ENCODE measurements around the gene GSDMA. TPM values are rescaled to one million over a fixed set of nuclear protein-coding genes. Genes with fewer than 3 reads are reported as not detected.

GSDMA gene, protein sequence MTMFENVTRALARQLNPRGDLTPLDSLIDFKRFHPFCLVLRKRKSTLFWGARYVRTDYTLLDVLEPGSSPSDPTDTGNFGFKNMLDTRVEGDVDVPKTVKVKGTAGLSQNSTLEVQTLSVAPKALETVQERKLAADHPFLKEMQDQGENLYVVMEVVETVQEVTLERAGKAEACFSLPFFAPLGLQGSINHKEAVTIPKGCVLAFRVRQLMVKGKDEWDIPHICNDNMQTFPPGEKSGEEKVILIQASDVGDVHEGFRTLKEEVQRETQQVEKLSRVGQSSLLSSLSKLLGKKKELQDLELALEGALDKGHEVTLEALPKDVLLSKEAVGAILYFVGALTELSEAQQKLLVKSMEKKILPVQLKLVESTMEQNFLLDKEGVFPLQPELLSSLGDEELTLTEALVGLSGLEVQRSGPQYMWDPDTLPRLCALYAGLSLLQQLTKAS
- not detected in 5 replicates for total RNA-seq (2022; extraction: Qiagen RNA extraction; ENCODE audit: low read depth)

DNA sequence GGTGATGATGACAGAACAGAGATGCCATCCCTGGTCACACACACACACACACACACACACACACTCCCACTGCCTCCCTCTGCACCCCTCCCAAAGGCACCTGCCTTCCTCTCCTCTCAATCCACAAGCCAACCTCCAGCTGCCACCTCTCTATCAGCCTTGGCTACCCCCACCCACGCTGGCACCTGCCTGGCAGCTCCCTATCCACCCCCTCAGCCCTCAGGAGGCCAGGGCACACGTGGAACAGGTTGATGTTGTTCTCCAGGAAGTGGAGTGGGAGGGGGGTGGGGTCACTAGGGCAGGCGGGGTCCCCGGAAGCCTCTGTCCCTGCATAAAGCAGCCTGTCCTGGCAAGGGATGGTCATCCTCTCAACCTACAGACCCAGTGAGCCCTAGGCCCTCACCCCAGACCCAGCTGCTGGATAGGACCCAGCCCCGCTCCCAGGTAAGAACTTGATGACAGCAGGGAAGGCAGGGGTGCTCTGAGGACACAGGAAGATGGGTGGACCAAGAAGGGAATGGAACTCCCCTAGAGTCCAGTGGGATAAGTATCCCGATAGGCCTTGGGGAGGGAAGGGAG, at the start of gene GSDMA:
Gene GSDMA, plus strand, starts transcription at position 363 of the 579 bp plus-strand sequence. CDS start 2,684 bp downstream, outside the sequence.

DNA sequence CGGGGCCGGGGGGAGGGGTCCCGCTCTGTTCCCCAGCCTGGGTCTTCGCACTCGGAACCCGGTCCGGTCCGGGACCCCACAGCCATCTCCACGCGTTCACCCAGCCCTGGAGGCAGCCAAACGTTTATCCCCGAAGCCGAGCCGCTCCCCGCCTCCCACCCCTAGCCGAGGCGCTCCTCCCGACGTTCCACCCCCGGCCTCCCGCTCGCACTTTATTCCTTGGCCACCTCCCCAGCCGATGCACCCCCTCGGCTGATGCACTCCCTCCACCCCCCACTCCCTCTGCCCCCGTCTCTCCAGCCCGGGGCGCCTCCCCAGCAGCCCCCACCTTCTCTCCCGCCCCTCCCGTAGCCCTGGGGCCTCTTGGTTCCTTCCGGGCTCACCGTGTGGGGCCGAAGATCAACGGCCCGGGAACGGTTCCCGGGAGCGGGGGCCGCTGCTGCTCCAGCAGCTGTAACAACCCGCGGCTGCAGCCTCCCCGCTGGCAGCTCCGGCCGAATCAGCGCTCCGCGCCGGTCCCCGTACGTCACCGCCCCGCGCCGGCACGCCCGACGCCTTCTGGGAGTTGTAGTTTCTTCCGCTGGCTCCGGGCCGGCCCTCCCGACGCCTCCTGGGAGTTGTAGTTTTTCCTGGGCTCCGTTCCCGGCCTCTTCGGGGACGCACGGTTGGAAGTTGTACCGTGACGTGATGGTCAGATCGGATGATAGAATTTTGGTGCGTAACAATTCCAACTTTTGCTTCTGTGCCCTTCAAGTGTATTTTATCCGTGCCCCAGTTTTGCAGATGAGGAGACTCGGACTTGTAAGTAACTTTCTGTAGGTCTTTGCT, 35.5 kb upstream of the GSDMA start, which contains the start of the genes LRRC3C and ORMDL3:
Gene LRRC3C, plus strand, starts transcription at position 632 of the 828 bp plus-strand sequence. CDS start 13,792 bp downstream, outside the sequence.
Gene ORMDL3, minus strand, starts transcription at position 501 of the 828 bp plus-strand sequence. CDS start 3,398 bp downstream, outside the sequence.

DNA sequence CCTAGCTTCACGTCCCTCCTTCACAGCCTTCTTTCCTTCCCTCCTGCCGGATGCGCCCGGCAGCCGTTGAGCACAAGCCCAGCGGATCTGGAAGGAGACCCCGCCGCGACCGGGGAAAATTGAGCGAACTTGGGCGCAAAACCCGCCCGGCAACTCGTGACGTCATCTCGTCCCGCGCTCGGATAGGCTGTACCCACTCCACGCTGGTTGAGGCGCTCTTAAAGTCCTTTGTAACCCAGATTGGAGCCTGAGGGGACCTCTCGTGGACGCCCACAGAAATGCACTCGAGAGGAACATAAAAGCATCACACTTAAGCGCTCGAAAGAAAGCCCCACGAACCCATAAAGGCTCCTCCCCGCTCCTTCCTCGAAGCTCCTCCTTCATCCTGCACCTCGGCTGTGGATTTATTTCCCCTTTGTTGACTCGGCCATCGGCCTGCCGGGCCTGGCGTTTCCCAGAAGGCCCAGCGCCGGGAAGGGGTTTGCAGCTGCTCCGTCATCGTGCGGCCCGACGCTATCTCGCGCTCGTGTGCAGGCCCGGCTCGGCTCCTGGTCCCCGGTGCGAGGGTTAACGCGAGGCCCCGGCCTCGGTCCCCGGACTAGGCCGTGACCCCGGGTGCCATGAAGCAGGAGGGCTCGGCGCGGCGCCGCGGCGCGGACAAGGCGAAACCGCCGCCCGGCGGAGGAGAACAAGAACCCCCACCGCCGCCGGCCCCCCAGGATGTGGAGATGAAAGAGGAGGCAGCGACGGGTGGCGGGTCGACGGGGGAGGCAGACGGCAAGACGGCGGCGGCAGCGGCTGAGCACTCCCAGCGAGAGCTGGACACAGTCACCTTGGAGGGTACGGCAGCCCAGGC, 17.8 kb downstream of the GSDMA start, which contains the start of gene PSMD3:
Gene PSMD3, plus strand, starts transcription at position 457 of the 856 bp plus-strand sequence. Its CDS starts 164 bp downstream, at position 621.

DNA sequence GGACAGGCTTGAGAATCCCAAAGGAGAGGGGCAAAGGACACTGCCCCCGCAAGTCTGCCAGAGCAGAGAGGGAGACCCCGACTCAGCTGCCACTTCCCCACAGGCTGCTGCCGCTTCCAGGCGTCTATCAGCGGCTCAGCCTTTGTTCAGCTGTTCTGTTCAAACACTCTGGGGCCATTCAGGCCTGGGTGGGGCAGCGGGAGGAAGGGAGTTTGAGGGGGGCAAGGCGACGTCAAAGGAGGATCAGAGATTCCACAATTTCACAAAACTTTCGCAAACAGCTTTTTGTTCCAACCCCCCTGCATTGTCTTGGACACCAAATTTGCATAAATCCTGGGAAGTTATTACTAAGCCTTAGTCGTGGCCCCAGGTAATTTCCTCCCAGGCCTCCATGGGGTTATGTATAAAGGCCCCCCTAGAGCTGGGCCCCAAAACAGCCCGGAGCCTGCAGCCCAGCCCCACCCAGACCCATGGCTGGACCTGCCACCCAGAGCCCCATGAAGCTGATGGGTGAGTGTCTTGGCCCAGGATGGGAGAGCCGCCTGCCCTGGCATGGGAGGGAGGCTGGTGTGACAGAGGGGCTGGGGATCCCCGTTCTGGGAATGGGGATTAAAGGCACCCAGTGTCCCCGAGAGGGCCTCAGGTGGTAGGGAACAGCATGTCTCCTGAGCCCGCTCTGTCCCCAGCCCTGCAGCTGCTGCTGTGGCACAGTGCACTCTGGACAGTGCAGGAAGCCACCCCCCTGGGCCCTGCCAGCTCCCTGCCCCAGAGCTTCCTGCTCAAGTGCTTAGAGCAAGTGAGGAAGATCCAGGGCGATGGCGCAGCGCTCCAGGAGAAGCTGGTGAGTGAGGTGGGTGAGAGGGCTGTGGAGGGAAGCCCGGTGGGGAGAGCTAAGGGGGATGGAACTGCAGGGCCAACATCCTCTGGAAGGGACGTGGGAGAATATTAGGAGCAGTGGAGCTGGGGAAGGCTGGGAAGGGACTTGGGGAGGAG, 52.5 kb downstream of the GSDMA start, which contains the start of gene CSF3:
Gene CSF3, plus strand, starts transcription at position 436 of the 993 bp plus-strand sequence. Its CDS starts 35 bp downstream, at position 471.

Other genes starting within 250 kb of the GSDMA start
- gene MIEN1, start 232.5 kb upstream of the GSDMA start, total RNA-seq (2022; extraction: Qiagen RNA extraction; ENCODE audit: low read depth) = 85.3 to 99.9 TPM (median 90.4 TPM) in 5 replicates
- gene GRB7, start 225.1 kb upstream of the GSDMA start, total RNA-seq (2022; extraction: Qiagen RNA extraction; ENCODE audit: low read depth) = 3.9 to 7.4 TPM (median 5.1 TPM) in 5 replicates
- gene IKZF3, start 98.7 kb upstream of the GSDMA start, total RNA-seq (2022; extraction: Qiagen RNA extraction; ENCODE audit: low read depth) = not detected in 5 replicates
- gene ZPBP2, start 94.8 kb upstream of the GSDMA start, total RNA-seq (2022; extraction: Qiagen RNA extraction; ENCODE audit: low read depth) = not detected in 5 replicates
- 1.7 to 3.1 TPM (median 1.9 TPM) in 5 replicates for gene GSDMB, start 44.4 kb upstream of the GSDMA start, total RNA-seq (2022; extraction: Qiagen RNA extraction; ENCODE audit: low read depth)
- gene ORMDL3, start 35.4 kb upstream of the GSDMA start, total RNA-seq (2022; extraction: Qiagen RNA extraction; ENCODE audit: low read depth) = 36.9 to 42.2 TPM (median 40.0 TPM) in 5 replicates
- not detected in 5 replicates for gene LRRC3C, start 35.3 kb upstream of the GSDMA start, total RNA-seq (2022; extraction: Qiagen RNA extraction; ENCODE audit: low read depth)
- gene PSMD3, start 17.8 kb downstream of the GSDMA start, total RNA-seq (2022; extraction: Qiagen RNA extraction; ENCODE audit: low read depth) = 136 to 184 TPM (median 177 TPM) in 5 replicates
- gene CSF3, start 52.4 kb downstream of the GSDMA start, total RNA-seq (2022; extraction: Qiagen RNA extraction; ENCODE audit: low read depth) = 0.19 to 0.68 TPM (median 0.22 TPM) in 4 of 5 replicates, not detected in the other
- gene MED24, start 91.4 kb downstream of the GSDMA start, total RNA-seq (2022; extraction: Qiagen RNA extraction; ENCODE audit: low read depth) = 33.5 to 68.4 TPM (median 57.8 TPM) in 5 replicates
- 17.1 to 27.1 TPM (median 22.3 TPM) in 5 replicates for gene THRA, start 100.0 kb downstream of the GSDMA start, total RNA-seq (2022; extraction: Qiagen RNA extraction; ENCODE audit: low read depth)
- 8.8 to 11.3 TPM (median 10.3 TPM) in 5 replicates for gene NR1D1, start 137.6 kb downstream of the GSDMA start, total RNA-seq (2022; extraction: Qiagen RNA extraction; ENCODE audit: low read depth)
- gene MSL1, start 159.0 kb downstream of the GSDMA start, total RNA-seq (2022; extraction: Qiagen RNA extraction; ENCODE audit: low read depth) = 55.9 to 70.2 TPM (median 69.0 TPM) in 5 replicates
- 43.8 to 51.0 TPM (median 48.4 TPM) in 5 replicates for gene CASC3, start 177.5 kb downstream of the GSDMA start, total RNA-seq (2022; extraction: Qiagen RNA extraction; ENCODE audit: low read depth)
- 2.1 to 3.4 TPM (median 2.9 TPM) in 5 replicates for gene RAPGEFL1, start 214.5 kb downstream of the GSDMA start, total RNA-seq (2022; extraction: Qiagen RNA extraction; ENCODE audit: low read depth)